ENCODE data around the gene ABI3. TPM values are rescaled to one million over a fixed set of nuclear protein-coding genes. Genes with fewer than 3 reads are reported as not detected.

The ABI3 gene
- total RNA-seq, 1 experiment from 2014 or later = not detected

DNA sequence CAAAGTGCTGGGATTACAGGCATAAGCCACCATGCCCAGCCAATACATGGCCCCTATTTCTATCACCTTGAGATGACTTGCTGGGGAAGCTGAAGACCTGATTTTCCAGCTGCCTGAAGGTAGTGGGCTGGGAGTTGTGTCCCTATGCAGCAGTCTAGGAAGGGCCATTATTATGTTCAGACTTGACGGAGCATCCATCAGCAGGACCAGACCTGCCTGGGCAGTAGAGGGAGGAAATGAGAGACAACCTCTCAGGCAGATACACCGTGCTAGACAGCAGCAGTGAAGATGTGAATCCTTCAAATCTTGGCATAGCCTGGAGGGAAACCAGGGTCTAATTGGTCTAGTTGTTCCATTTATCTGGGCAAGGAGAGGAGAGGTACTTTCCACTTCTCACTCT, 55.7 kb downstream of the ABI3 start:
- no peak for DNase-seq
- H3K27me3 ChIP-seq (ENCODE audit: insufficient read depth, low read depth) = no peaks in the 10 kb centered on the region
- BruUV-seq (replicated peaks) = no TSS peak
- no peaks in the 10 kb centered on the region for H3K36me3 ChIP-seq (ENCODE audit: low read depth)
- H3K4me3 ChIP-seq = no peak overlapping the region
- no peak overlapping the region for H2AFZ ChIP-seq
- no peak overlapping the region for H3K4me2 ChIP-seq
- H3K9me2 ChIP-seq (ENCODE audit: insufficient read depth) = no peaks in the 10 kb centered on the region
- H3F3A ChIP-seq (ENCODE audit: insufficient read depth, low read depth) = peaks cover 5% of the 10 kb centered on the region; the same call in 1 of the 2 replicates
- H3K27ac ChIP-seq = no peak overlapping the region
- H3K4me1 ChIP-seq (replicated peaks; ENCODE audit: insufficient read depth) = no peaks in the 10 kb centered on the region
- no peaks in the 10 kb centered on the region for H3K9me3 ChIP-seq (ENCODE audit: insufficient read depth, low read depth)
- CTCF ChIA-PET = no interaction called here
- no peaks in the 10 kb centered on the region for H4K20me1 ChIP-seq (ENCODE audit: insufficient read depth)
- intact Hi-C loops (cut with micrococcal nuclease; ENCODE audit: unreplicated experiment) = no loop called here
- H3K79me2 ChIP-seq (ENCODE audit: low read depth) = no peaks in the 10 kb centered on the region
- TF ChIP-seq, protein P1, sequence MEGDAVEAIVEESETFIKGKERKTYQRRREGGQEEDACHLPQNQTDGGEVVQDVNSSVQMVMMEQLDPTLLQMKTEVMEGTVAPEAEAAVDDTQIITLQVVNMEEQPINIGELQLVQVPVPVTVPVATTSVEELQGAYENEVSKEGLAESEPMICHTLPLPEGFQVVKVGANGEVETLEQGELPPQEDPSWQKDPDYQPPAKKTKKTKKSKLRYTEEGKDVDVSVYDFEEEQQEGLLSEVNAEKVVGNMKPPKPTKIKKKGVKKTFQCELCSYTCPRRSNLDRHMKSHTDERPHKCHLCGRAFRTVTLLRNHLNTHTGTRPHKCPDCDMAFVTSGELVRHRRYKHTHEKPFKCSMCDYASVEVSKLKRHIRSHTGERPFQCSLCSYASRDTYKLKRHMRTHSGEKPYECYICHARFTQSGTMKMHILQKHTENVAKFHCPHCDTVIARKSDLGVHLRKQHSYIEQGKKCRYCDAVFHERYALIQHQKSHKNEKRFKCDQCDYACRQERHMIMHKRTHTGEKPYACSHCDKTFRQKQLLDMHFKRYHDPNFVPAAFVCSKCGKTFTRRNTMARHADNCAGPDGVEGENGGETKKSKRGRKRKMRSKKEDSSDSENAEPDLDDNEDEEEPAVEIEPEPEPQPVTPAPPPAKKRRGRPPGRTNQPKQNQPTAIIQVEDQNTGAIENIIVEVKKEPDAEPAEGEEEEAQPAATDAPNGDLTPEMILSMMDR (conservative IDR thresholded peaks at IDR 0.05) = no peak
- TF ChIP-seq EZH2 (IDR thresholded peaks at IDR 0.05; ENCODE audit: low read depth) = no peak
- POLR2A ChIA-PET (ENCODE audit: unreplicated experiment) = no interaction called here

DNA sequence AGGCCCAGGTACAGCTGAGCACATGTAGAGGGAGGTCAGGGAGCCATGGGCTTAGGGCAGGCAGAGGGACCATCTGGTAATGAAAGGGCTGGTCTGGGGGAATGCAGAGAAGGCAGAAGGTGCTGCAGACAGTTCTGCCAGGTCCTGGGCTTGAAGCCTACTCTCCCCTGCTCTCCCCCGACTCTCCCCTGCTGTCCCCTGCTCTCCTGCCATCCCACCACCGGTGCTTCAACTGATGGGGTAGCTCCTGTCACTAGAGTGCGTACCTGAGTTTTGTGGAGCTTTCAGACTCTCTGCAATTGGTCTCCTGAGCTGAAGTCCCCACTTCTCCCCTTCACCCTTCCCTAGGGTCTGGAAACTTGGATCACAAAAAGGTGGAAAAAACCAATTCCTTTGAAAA, 57.4 kb downstream of the ABI3 start:
- no peak overlapping the region for H2AFZ ChIP-seq
- ChIA-PET POLR2A (ENCODE audit: unreplicated experiment) (interaction anchor here (0.6 kb wide), 1 partner anchor 400 kb away, joined by 3 read pairs; no protein-coding TSS in a partner anchor), CTCF (no interaction called here)
- H3K36me3 ChIP-seq (ENCODE audit: low read depth) = no peaks in the 10 kb centered on the region
- H3K4me3 ChIP-seq = no peak overlapping the region
- H4K20me1 ChIP-seq (ENCODE audit: insufficient read depth) = no peaks in the 10 kb centered on the region
- H3K9me2 ChIP-seq (ENCODE audit: insufficient read depth) = no peaks in the 10 kb centered on the region
- BruUV-seq (replicated peaks) = no TSS peak
- no peaks in the 10 kb centered on the region for H3K4me1 ChIP-seq (replicated peaks; ENCODE audit: insufficient read depth)
- TF ChIP-seq, protein P1 (conservative IDR thresholded peaks at IDR 0.05) = no peak
- no peak for TF ChIP-seq EZH2 (IDR thresholded peaks at IDR 0.05; ENCODE audit: low read depth)
- no peaks in the 10 kb centered on the region for H3K79me2 ChIP-seq (ENCODE audit: low read depth)
- no peak overlapping the region for H3K4me2 ChIP-seq
- H3K27ac ChIP-seq = no peak overlapping the region
- DNase-seq = no peak
- intact Hi-C loops (cut with micrococcal nuclease; ENCODE audit: unreplicated experiment) = no loop called here
- H3K9me3 ChIP-seq (ENCODE audit: insufficient read depth, low read depth) = no peaks in the 10 kb centered on the region
- H3K27me3 ChIP-seq (ENCODE audit: insufficient read depth, low read depth) = no peaks in the 10 kb centered on the region
- no peaks in the 10 kb centered on the region for H3F3A ChIP-seq (ENCODE audit: insufficient read depth, low read depth)

DNA sequence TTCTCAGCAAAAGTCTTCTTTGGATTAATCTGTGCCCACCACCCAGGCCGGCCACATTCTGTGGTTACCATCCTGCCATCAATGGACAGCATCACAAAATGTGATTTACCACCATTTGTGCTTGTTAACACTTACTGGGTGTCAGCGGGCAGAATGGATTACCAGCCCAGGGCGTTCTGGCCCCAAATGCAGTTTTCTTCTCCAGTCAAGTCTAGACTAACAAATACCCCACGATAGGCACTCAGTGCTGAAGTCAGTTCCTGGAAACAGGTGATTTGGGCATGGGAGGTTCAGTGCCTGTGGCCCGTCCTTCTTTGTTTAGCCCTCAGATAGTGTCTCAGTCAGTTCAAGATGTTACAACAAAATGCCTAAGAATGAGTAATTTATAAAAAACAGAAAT, 58.8 kb downstream of the ABI3 start:
- no peak for DNase-seq
- H3K79me2 ChIP-seq (ENCODE audit: low read depth) = no peaks in the 10 kb centered on the region
- H3K36me3 ChIP-seq (ENCODE audit: low read depth) = no peaks in the 10 kb centered on the region
- ChIA-PET POLR2A (ENCODE audit: unreplicated experiment) (no interaction called here), CTCF (no interaction called here)
- no peak overlapping the region for H2AFZ ChIP-seq
- no peak overlapping the region for H3K4me3 ChIP-seq
- no peak overlapping the region for H3K27ac ChIP-seq
- no peaks in the 10 kb centered on the region for H3K9me2 ChIP-seq (ENCODE audit: insufficient read depth)
- no peaks in the 10 kb centered on the region for H3K9me3 ChIP-seq (ENCODE audit: insufficient read depth, low read depth)
- no peak overlapping the region for H3K4me2 ChIP-seq
- H3K27me3 ChIP-seq (ENCODE audit: insufficient read depth, low read depth) = no peaks in the 10 kb centered on the region
- intact Hi-C loops (cut with micrococcal nuclease; ENCODE audit: unreplicated experiment) = no loop called here
- no peaks in the 10 kb centered on the region for H3F3A ChIP-seq (ENCODE audit: insufficient read depth, low read depth)
- no peaks in the 10 kb centered on the region for H4K20me1 ChIP-seq (ENCODE audit: insufficient read depth)
- no peaks in the 10 kb centered on the region for H3K4me1 ChIP-seq (replicated peaks; ENCODE audit: insufficient read depth)
- TF ChIP-seq EZH2 (IDR thresholded peaks at IDR 0.05; ENCODE audit: low read depth) = no peak
- TF ChIP-seq, protein P1 (conservative IDR thresholded peaks at IDR 0.05) = no peak
- no TSS peak for BruUV-seq (replicated peaks)

Other genes starting within 250 kb of the ABI3 start
- gene GIP, start 242.1 kb upstream of the ABI3 start, total RNA-seq (2021) = not detected in 2 replicates
- gene IGF2BP1, start 213.3 kb upstream of the ABI3 start, total RNA-seq (2021) = 56.5 and 57.4 TPM in 2 replicates
- 0.10 TPM in 1 of 2 replicates, not detected in the other for gene B4GALNT2, start 77.9 kb upstream of the ABI3 start, total RNA-seq (2021)
- gene GNGT2, start 133 bp upstream of the ABI3 start, total RNA-seq (2021) = 7.4 and 9.4 TPM in 2 replicates
- gene PHOSPHO1, start 20.1 kb downstream of the ABI3 start, total RNA-seq (2021) = not detected in 2 replicates
- 44.8 and 49.8 TPM in 2 replicates for gene ZNF652, start 151.5 kb downstream of the ABI3 start, total RNA-seq (2021)
- 197 and 244 TPM in 2 replicates for gene PHB1, start 204.2 kb downstream of the ABI3 start, total RNA-seq (2021)

All from PC-9 (cell line).